NT2/D1 (cell line): ENCODE results near the gene RFC1.

Source experiments
- YY1 ChIP-seq: IDR thresholded peaks from 2 replicates; pipeline ENCODE4 v1.6.1; 2011; ENCODE audit not compliant: insufficient read length, insufficient read depth
- ZNF274 ChIP-seq: IDR thresholded peaks from 2 replicates; pipeline ENCODE4 v1.6.1; 2011; ENCODE audit warnings: mild to moderate bottlenecking, low read depth, low read length

DNA sequence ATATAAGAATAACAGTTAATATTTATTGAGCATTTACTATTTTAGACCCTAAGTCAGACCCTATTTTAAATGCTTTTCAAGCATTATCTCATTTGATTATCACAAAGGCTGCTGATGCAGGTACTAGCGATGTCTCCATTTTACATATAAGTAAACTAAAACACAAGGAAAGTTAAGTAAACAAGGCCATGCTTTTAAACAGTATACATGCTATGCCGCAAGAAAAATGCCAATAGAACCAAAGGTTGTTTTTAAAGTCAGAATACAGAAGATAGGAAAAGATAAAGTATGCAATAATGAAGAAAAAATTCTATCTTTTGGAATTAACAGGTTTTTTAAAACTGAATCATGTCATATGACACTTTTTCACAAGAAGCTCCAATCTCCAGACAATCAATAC is 26.2 kb downstream of the RFC1 start:
- no peak for TF ChIP-seq YY1
- TF ChIP-seq ZNF274: no peak
